Measurements from ENCODE around the gene C17orf100. TPM values are rescaled to one million over a fixed set of nuclear protein-coding genes. Genes with fewer than 3 reads are reported as not detected.

The C17orf100 gene
- total and polyA plus RNA-seq, 5 experiments from 2014 or later = 2.2 to 6.4 (median 4.2) TPM

Small RNAs within 50 kb of the gene (microRNA-seq; reads per million reads assigned to microRNA genes)
- gene MIR4520-1 (ENCODE audit: borderline microRNAs expressed) = not detected
- gene MIR4520-2 (ENCODE audit: borderline microRNAs expressed) = not detected

Other genes starting within 250 kb of the C17orf100 start
- gene AIPL1, start 216.6 kb upstream of the C17orf100 start, total RNA-seq = not detected
- gene AIPL1, start 216.6 kb upstream of the C17orf100 start, polyA plus RNA-seq = not detected
- not detected for gene PIMREG, start 207.3 kb upstream of the C17orf100 start, total RNA-seq
- gene PIMREG, start 207.3 kb upstream of the C17orf100 start, polyA plus RNA-seq = under 1 TPM in 1 of 3 donors, not detected in 2; 0.27 TPM
- under 1 TPM; 0.44 to 0.74 TPM for gene PITPNM3, start 95.2 kb upstream of the C17orf100 start, total RNA-seq
- not detected for gene PITPNM3, start 95.2 kb upstream of the C17orf100 start, polyA plus RNA-seq
- 10 to 100 TPM; 17.5 to 24.8 TPM for gene KIAA0753, start 11.1 kb upstream of the C17orf100 start, total RNA-seq
- gene KIAA0753, start 11.1 kb upstream of the C17orf100 start, polyA plus RNA-seq = 1 to 10 TPM; 1.2 to 2.3 (median 2.2) TPM
- gene TXNDC17, start 10.7 kb upstream of the C17orf100 start, total RNA-seq = 10 to 100 TPM; 17.2 to 20.9 TPM
- gene TXNDC17, start 10.7 kb upstream of the C17orf100 start, polyA plus RNA-seq = 10 to 100 TPM; 48.7 to 73.5 (median 60.3) TPM
- 10 to 100 TPM; 23.1 to 27.3 TPM for gene MED31, start 157 bp upstream of the C17orf100 start, total RNA-seq
- gene MED31, start 157 bp upstream of the C17orf100 start, polyA plus RNA-seq = 10 to 100 TPM; 25.2 to 30.7 (median 28.6) TPM
- gene SLC13A5, start 61.6 kb downstream of the C17orf100 start, total RNA-seq = not detected
- gene SLC13A5, start 61.6 kb downstream of the C17orf100 start, polyA plus RNA-seq = under 1 TPM in 1 of 3 donors, not detected in 2; 0.43 TPM
- 10 to 100 TPM; 40.7 to 41.3 TPM for gene XAF1, start 104.3 kb downstream of the C17orf100 start, total RNA-seq
- 10 to 100 TPM; 19.7 to 40.0 (median 22.0) TPM for gene XAF1, start 104.3 kb downstream of the C17orf100 start, polyA plus RNA-seq
- under 1 TPM in 1 of 2 experiments, not detected in 1; 0.29 TPM for gene FBXO39, start 124.5 kb downstream of the C17orf100 start, total RNA-seq
- under 1 TPM in 1 of 3 donors, not detected in 2; 0.15 TPM for gene FBXO39, start 124.5 kb downstream of the C17orf100 start, polyA plus RNA-seq
- not detected for gene TEKT1, start 180.0 kb downstream of the C17orf100 start, total RNA-seq
- gene TEKT1, start 180.0 kb downstream of the C17orf100 start, polyA plus RNA-seq = not detected

All from naive thymus-derived CD8-positive, alpha-beta T cell (primary cell).